Activated CD4-positive, CD25-positive, alpha-beta regulatory T cell treated with anti-CD3 and anti-CD28 coated beads, Interleukin-2, amount 50 U/mL, for 24 hours (primary cell): ENCODE data around the gene CENPVL2.
A peak's percentile ranks its signal among the peaks of the same experiment; 100 is the strongest.
"Not testable (repeated sequence)": the region's sequence is repeated elsewhere in the genome, so short reads cannot be mapped to it uniquely, and the experiment has no call there.

ENCODE experiments used
- ATAC-seq, 2 donors: fragments of 150-1000 bp; cut with Tn5 transposase; one replicate each; pipeline ENCODE4 v1.10.0; 2021; ENCODE audit warnings: mild to moderate bottlenecking in 1 of 2, moderate library complexity in 1 of 2

CENPVL2 gene

GRCh38 chrX:51682720-51683062 lies at the start of gene CENPVL2:
Gene CENPVL2, minus strand, starts transcription at chrX:51682831. Its CDS starts 0 bp downstream, at chrX:51682831.
- not testable (repeated sequence) for ATAC-seq

GRCh38 chrX:51728202-51728601 lies 45.6 kb upstream of the CENPVL2 start:
- ATAC-seq = no peak

- ATAC-seq = peak; percentile 71 to 73
These were observed 30.5 kb upstream of the CENPVL2 start for GRCh38 chrX:51712943-51713647.

DNA sequence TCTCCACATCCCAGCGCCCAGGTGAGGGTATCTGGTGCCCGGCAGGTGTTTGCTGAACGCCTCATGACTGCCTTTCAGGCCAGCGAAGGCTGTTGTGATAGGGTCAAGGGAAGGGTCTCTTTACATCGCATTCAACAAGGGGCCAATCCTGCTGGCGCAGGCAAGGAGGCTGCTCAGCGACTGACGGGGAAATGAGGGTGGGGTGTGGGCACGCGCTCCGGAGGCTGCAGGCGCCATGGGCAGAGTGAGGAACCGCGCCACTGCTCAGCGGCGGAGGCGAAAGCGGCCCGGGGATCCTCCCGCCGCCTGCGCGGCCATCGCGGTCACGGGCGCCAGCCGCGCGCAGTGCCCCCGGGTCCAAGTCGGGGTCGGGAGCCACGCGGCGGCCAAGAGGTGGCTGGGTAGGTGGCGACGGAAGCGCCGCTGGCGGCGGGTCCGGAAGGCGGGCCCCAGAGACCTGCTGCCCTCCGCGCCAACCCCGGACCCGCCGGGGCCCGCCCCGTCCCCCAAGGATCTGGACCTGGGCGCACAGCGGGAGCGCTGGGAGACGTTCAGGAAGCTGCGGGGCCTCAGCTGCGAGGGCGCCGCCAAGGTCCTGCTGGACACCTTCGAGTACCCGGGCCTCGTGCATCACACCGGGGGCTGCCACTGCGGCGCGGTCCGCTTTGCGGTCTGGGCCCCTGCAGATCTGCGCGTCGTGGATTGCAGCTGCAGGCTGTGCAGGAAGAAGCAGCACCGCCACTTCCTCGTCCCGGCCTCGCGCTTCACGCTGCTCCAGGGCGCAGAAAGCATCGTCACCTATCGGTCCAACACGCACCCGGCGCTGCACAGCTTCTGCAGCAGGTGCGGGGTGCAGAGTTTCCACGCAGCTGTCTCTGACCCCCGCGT lies 27.9 kb upstream of the CENPVL2 start, which contains the start of gene CENPVL1:
TSS of gene CENPVL1 (plus strand) at position 236 of the 888 bp plus-strand sequence. CDS start at position 236, 0 bp downstream.
- ATAC-seq = not testable (repeated sequence)

- no peak for ATAC-seq
These were observed 14.8 kb upstream of the CENPVL2 start for GRCh38 chrX:51697397-51697796.

DNA sequence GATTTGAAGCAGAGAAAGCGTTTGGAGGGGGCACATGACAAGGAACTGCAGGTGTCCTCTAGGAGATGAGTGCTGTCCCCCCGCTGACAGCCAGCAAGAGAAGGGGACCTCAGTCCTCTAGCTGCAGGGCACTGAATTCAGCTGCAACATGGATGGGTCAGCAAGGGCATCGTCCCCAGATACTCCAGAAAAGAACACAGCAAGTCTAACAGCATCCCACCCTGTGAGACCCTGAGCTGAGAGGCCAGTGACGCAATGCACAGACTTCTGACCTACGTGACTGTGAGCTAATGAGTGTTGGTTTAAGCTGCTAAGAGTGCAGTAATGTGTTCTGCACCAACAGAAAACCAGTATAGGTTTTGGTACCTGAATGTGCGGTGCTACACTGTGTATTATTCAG lies 11.6 kb upstream of the CENPVL2 start:
- no peak for ATAC-seq

GRCh38 chrX:51681808-51682719 lies 567 bp downstream of the CENPVL2 start:
- not testable (repeated sequence) for ATAC-seq

DNA sequence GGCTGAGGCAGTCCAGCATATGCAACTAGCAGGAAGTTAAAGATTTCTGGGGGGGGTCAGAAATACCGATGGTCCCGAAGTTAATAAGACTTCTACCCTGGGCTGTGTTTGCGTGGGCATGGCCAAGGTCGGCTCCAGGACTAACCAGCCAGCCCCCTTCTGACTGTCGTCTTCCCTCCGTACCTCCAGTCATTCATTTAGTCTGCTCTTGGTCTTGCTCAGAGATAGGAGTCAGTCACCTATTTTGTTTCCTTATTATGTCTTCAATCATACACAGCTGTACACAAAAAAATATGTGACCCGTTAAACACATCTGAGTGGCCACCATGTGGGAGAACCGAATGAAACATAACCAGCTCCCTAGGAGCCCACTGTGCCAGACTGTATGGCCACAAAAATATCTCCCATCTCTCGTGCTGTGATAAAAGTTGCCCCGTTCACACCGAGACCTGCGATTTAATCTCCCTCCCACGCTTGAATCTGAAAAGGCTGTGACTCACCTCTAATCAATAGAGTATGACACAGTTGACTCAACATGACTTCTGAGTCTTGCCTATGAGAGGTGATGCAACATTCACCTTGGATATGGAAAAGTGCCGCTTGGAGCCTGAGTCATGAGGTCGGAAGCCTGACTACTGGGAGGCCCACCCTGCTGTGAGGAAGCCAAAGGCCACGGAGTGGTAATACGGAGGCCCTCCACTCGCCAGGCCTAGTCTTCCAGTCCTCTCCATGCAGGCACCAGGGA lies 2.8 kb downstream of the CENPVL2 start:
- ATAC-seq = peak; percentile 67 to 76

DNA sequence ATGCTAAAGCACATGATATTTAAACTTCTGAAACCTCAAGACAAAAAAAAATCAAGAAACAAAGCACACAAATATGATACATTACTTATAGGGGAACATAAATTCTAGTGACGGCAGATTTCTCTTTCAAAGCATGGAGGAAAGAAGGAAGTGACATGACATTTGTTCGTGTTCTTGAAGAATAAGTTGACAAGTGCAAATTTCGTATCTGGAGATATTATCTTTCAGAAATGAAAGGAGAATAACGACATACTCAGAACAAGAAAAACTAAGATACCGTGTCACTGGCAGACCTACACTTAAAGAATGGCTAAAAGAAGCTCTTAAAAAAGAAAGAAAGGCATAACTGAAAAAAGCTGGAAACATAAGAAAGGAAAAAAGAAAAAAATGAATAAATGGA lies 16.6 kb downstream of the CENPVL2 start:
- no peak for ATAC-seq

GRCh38 chrX:51643377-51643776 lies 39.3 kb downstream of the CENPVL2 start:
- ATAC-seq = no peak

DNA sequence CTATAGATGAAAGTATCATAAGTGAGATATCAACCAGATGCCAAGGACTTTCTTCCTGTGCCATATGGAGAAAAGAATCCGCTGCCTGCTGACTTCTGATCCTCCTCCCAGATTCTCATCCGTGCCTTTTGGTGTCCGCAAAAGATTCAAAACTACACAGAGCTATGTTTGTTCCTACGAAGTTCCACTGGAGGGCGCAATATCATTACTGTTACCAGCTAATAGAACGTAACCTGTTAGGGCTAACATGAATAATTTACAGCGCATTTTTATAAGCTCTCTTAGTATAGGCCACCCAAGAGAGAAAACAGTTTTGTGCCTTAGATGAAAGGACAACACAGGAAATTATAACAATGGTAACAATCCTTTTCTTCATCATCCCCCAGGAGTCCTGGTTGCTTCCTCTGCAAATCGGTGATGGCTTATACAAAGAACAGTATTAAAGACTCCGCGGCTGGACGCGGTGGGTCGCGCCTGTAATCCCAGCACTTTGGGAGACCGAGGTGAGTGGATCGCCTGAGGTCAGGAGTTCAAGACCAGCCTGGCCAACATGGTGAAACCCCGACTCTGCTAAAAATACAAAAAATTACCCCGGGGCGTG lies 41.1 kb downstream of the CENPVL2 start:
- ATAC-seq = no peak

GRCh38 chrX:51636511-51636910 lies 46.1 kb downstream of the CENPVL2 start:
- ATAC-seq = not testable (repeated sequence)
